Nephron (organoid): ENCODE results near the gene ZMYND15.

Experiments used
- H3K27ac Mint-ChIP-seq, 3 experiments: 2 replicates each; pipeline ENCODE4 v1.8.0; 2020; ENCODE audit warnings: mixed read lengths in 3 of 3, mild to moderate bottlenecking in 2 of 3, moderate library complexity in 1 of 3
- H3K27me3 Mint-ChIP-seq: 2 replicates; pipeline ENCODE4 v1.8.0; 2021; ENCODE audit warnings: low read depth, mild to moderate bottlenecking, moderate library complexity, mixed read lengths
- H3K36me3 Mint-ChIP-seq: 2 replicates; pipeline ENCODE4 v1.8.0; 2020; ENCODE audit warnings: low read depth, mixed read lengths
- H3K4me1 Mint-ChIP-seq: 2 replicates; pipeline ENCODE4 v1.8.0; 2020; ENCODE audit warnings: mixed read lengths
- H3K4me3 Mint-ChIP-seq, 3 experiments: 2 replicates each; pipeline ENCODE4 v1.8.0; 2020; ENCODE audit warnings: mild to moderate bottlenecking in 3 of 3, mixed read lengths in 3 of 3, moderate library complexity in 2 of 3
- H3K9me3 Mint-ChIP-seq: 2 replicates; pipeline ENCODE4 v1.8.0; 2020; ENCODE audit warnings: mixed read lengths
- CTCF ChIP-seq, 3 experiments: fragments of 200-600 bp; sonication (generic); IDR thresholded peaks; one replicate each; pipeline ENCODE4 v1.5.0; 2021; ENCODE audit warnings: antibody characterized with exemption in 3 of 3; ENCODE audit not compliant: unreplicated experiment in 3 of 3

ZMYND15 gene

GRCh38 chr17:4777969-4778760 lies 38.5 kb downstream of the ZMYND15 start:
- Mint-ChIP-seq H3K4me3 (no peak overlapping the region), H3K27me3 (peaks cover 31% of the 10 kb centered on the region), H3K27ac (no peak overlapping the region), H3K9me3 (no peaks in the 10 kb centered on the region), H3K4me1 (no peaks in the 10 kb centered on the region), H3K36me3 (no peaks in the 10 kb centered on the region)
- no peak for TF ChIP-seq CTCF (IDR thresholded peaks at IDR 0.05; ENCODE audit: unreplicated experiment in 3 of 3)

GRCh38 chr17:4780325-4780955 lies 40.8 kb downstream of the ZMYND15 start:
- no peaks in the 10 kb centered on the region for H3K9me3 Mint-ChIP-seq
- no peaks in the 10 kb centered on the region for H3K36me3 Mint-ChIP-seq
- no peaks in the 10 kb centered on the region for H3K4me1 Mint-ChIP-seq
- H3K27me3 Mint-ChIP-seq: peaks cover 32% of the 10 kb centered on the region
- no peak for TF ChIP-seq CTCF (IDR thresholded peaks at IDR 0.05; ENCODE audit: unreplicated experiment in 3 of 3)
- no peak overlapping the region for H3K27ac Mint-ChIP-seq
- H3K4me3 Mint-ChIP-seq: no peak overlapping the region

- Mint-ChIP-seq H3K4me1 (peaks cover 16% of the 10 kb centered on the region), H3K36me3 (no peaks in the 10 kb centered on the region), H3K9me3 (no peaks in the 10 kb centered on the region), H3K27ac (no peak overlapping the region), H3K4me3 (no peak overlapping the region), H3K27me3 (peaks cover 25% of the 10 kb centered on the region)
- no peak for TF ChIP-seq CTCF (IDR thresholded peaks at IDR 0.05; ENCODE audit: unreplicated experiment in 3 of 3)
Observed at GRCh38 chr17:4782652-4783051, 43.0 kb downstream of the ZMYND15 start.

- no peaks in the 10 kb centered on the region for H3K9me3 Mint-ChIP-seq
- H3K36me3 Mint-ChIP-seq: no peaks in the 10 kb centered on the region
- no peak overlapping the region for H3K4me3 Mint-ChIP-seq
- peaks cover 25% of the 10 kb centered on the region for H3K4me1 Mint-ChIP-seq
- TF ChIP-seq CTCF (IDR thresholded peaks at IDR 0.05; ENCODE audit: unreplicated experiment in 3 of 3): no peak
- H3K27me3 Mint-ChIP-seq: peaks cover 9% of the 10 kb centered on the region
- peak overlapping the region in 2 of 3 experiments; percentile 60 to 89 for H3K27ac Mint-ChIP-seq
Observed at GRCh38 chr17:4785311-4786105, 45.9 kb downstream of the ZMYND15 start.

- Mint-ChIP-seq H3K9me3 (no peaks in the 10 kb centered on the region), H3K4me3 (peak within 1 kb of the TSS; percentile 66 to 91 (median 78)), H3K4me1 (peaks cover 29% of the 10 kb centered on the region), H3K27ac (peak within 1 kb of the TSS; percentile 60 to 92 (median 71)), H3K27me3 (peaks cover 9% of the 10 kb centered on the region), H3K36me3 (no peaks in the 10 kb centered on the region)
- TF ChIP-seq CTCF (IDR thresholded peaks at IDR 0.05; ENCODE audit: unreplicated experiment in 3 of 3): no peak
Observed at GRCh38 chr17:4786106-4786511, 46.5 kb downstream of the ZMYND15 start, which contains the start of gene VMO1. Gene VMO1 (minus strand): TSS chr17:4786364. CDS start chr17:4786352, 12 bp downstream.
